Transverse colon (tissue), 4 donors: ENCODE measurements around the gene APBB1. TPM values are rescaled to one million over a fixed set of nuclear protein-coding genes. Genes with fewer than 3 reads are reported as not detected.

Source experiments
- DNase-seq: peaks from one replicate; pipeline ENCODE4 v3.0.0-alpha.2; 2019
- H3K27ac ChIP-seq, 4 donors: fragments of 200-600 bp; sonication (generic); 2 replicates each; pipeline ENCODE4 v1.5.1; 2016 to 2018; ENCODE audit warnings: inconsistent platforms in 4 of 4
- H3K27me3 ChIP-seq: fragments of 200-600 bp; sonication (generic); 2 replicates; pipeline ENCODE4 v1.5.1; 2017; ENCODE audit warnings: inconsistent platforms
- H3K36me3 ChIP-seq, 4 donors: fragments of 200-600 bp; sonication (generic); 2 replicates each; pipeline ENCODE4 v1.5.1; 2017 to 2019; ENCODE audit warnings: inconsistent platforms in 4 of 4
- H3K4me1 ChIP-seq, 4 donors: fragments of 200-600 bp; sonication (generic); 2 replicates each; pipeline ENCODE4 v1.5.1; 2017 to 2020; ENCODE audit warnings: inconsistent platforms in 4 of 4
- H3K4me3 ChIP-seq, 4 donors: fragments of 200-600 bp; sonication (generic); 1 replicate in 1 of 4; 2 replicates in 3 of 4; pipeline versions ENCODE4 v1.5.1 to v1.6.1; 2017 to 2019; ENCODE audit warnings: inconsistent platforms in 4 of 4
- H3K9me3 ChIP-seq, 2 donors: fragments of 200-600 bp; sonication (generic); 2 replicates each; pipeline ENCODE4 v1.5.1; 2017 to 2019; ENCODE audit warnings: inconsistent platforms in 2 of 2
- CTCF ChIP-seq, 5 experiments: fragments of 200-600 bp in 3 of 5; fragments of 450-650 bp in 2 of 5; sonication (generic) in 3 of 5; IDR thresholded peaks; 1 replicate in 2 of 5; 2 replicates in 3 of 5; pipeline ENCODE4 v1.5.1; 2016 to 2017; ENCODE audit warnings: antibody characterized with exemption in 5 of 5, inconsistent platforms in 3 of 5, mild to moderate bottlenecking in 2 of 5, moderate library complexity in 1 of 5
- EP300 ChIP-seq: sonication (generic); formaldehyde crosslinking; IDR thresholded peaks from one replicate; pipeline ENCODE4 v1.6.1; 2017; ENCODE audit warnings: antibody characterized with exemption, low read depth
- POLR2A ChIP-seq: fragments of 450-650 bp; IDR thresholded peaks from one replicate; pipeline ENCODE4 v1.6.1; 2016; ENCODE audit warnings: antibody characterized with exemption, mild to moderate bottlenecking, moderate library complexity
- POLR2AphosphoS5 ChIP-seq, 3 donors: sonication (generic); formaldehyde crosslinking; IDR thresholded peaks; one replicate each; pipeline ENCODE4 v1.6.1; 2016; ENCODE audit warnings: antibody characterized with exemption in 3 of 3
- WGBS, 2 donors: methylation state at CpG; one replicate each; pipeline ENCODE4 v1.1.5; 2018; ENCODE audit warnings: low coverage in 1 of 2; 5-methylcytosine and 5-hydroxymethylcytosine counted together
- in situ Hi-C, 4 donors: fragments of 200-750 bp; cut with MboI; loops; one replicate each; pipeline versions ENCODE4 v1.15.0 to v1.15.1; 2017; ENCODE audit warnings: low sequenced_read_pairs in 3 of 4, low pct_ligation_motif_present in 1 of 4, low pct_unique_long_range_greater_than_20kb in 1 of 4
- intact Hi-C: fragments of 100-400 bp; cut with DNase I; formaldehyde crosslinking; loops from one replicate; pipeline ENCODE4 v1.15.1; 2023; ENCODE audit warnings: low total_unique reads
- total RNA-seq, 4 donors: library from RNA; depleted of rRNA; stranded (reverse); fragments of >200 nt; gene quantifications; one replicate each; pipeline ENCODE4 v1.1.0, GENCODE V29; 2016

Gene APBB1
- total RNA-seq, 4 donors from 2014 or later, result 9.0 to 18.3 (median 12.0) TPM

DNA sequence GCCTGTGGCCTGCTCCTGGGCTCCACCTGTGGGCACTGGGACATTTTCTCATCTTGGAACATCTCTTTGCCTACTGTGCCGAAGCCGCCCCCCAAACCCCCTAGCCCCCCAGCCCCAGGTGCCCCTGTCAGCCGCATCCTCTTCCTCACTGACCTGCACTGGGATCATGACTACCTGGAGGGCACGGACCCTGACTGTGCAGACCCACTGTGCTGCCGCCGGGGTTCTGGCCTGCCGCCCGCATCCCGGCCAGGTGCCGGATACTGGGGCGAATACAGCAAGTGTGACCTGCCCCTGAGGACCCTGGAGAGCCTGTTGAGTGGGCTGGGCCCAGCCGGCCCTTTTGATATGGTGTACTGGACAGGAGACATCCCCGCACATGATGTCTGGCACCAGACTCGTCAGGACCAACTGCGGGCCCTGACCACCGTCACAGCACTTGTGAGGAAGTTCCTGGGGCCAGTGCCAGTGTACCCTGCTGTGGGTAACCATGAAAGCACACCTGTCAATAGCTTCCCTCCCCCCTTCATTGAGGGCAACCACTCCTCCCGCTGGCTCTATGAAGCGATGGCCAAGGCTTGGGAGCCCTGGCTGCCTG is 27.3 kb downstream of the APBB1 start:
- peak overlapping the region in 2 of 4 donors; percentile 85 to 94 for H3K4me3 ChIP-seq
- no peaks in the 10 kb centered on the region for H3K27me3 ChIP-seq
- in situ Hi-C loops (no loop called here), intact Hi-C loops (no loop called here)
- 97% methylated on average over 8 of the region's 18 CpGs; no CpG with 5 or more reads in 1 of the 2 donors for WGBS, 2 donors
- TF ChIP-seq POLR2AphosphoS5 (IDR thresholded peaks at IDR 0.05) (no peak), CTCF (IDR thresholded peaks at IDR 0.05) (no peak), EP300 (no peak), POLR2A (no peak)
- H3K9me3 ChIP-seq, result no peaks in the 10 kb centered on the region
- peaks cover 6 to 39% (median 23%) of the 10 kb centered on the region in 4 donors for H3K4me1 ChIP-seq
- no peaks in the 10 kb centered on the region for H3K36me3 ChIP-seq
- H3K27ac ChIP-seq, result no peak overlapping the region
- no peak for DNase-seq

DNA sequence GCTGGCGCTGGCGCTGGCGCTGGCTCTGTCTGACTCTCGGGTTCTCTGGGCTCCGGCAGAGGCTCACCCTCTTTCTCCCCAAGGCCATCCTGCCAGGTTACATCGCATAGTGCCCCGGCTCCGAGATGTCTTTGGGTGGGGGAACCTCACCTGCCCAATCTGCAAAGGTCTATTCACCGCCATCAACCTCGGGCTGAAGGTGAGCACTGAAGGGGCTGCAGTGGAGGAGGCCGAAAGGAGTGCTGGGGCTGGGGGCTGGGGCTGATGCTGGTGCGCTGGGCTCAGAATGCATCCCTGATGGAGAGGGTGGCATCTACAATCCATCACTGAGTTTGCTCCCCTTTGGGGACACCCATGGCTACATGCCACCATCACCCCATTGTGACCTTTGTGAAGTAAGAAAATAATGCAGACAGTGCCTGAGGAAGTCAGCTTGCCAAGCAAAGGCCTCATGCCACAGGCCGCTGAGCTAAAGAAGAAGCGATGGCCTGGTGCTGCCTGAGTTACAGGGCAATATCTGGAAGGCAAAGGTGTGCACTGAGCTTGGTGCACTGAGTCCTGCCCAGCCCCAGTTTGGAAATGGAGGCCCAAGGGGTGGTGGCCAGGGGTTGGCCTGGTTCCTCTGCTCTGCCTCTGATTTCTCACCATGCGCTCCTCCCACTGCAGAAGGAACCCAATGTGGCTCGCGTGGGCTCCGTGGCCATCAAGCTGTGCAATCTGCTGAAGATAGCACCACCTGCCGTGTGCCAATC is 28.0 kb downstream of the APBB1 start:
- in situ Hi-C loops, result no loop called here
- no peak for DNase-seq
- TF ChIP-seq POLR2A (no peak), CTCF (IDR thresholded peaks at IDR 0.05) (no peak), EP300 (no peak), POLR2AphosphoS5 (IDR thresholded peaks at IDR 0.05) (no peak)

GRCh38 chr11:6389905-6390717 is 28.8 kb downstream of the APBB1 start, which contains the start of gene SMPD1:
SMPD1 (plus strand) TSS chr11:6390474; CDS start chr11:6390599, 125 bp downstream.
- in situ Hi-C loops (loop anchor here in 3 of 4 donors (10.0 kb wide), 4 partner anchors 55 to 295 kb away; partner anchors contain the start of genes HPX (in 1 of the 3), ILK (in 1 of the 3), MRPL17 (in 1 of the 3) and RRP8 (in 1 of the 3)), intact Hi-C loops (no loop called here)
- H3K9me3 ChIP-seq, result no peaks in the 10 kb centered on the region
- H3K27me3 ChIP-seq, result no peaks in the 10 kb centered on the region
- TF ChIP-seq EP300 (no peak), POLR2A (peak; percentile 78), POLR2AphosphoS5 (IDR thresholded peaks at IDR 0.05) (peak; percentile 75 to 85 (median 79)), CTCF (IDR thresholded peaks at IDR 0.05) (no peak)
- peak within 1 kb of the TSS; percentile 61 to 94 (median 82) for H3K4me3 ChIP-seq
- peak; percentile 96 for DNase-seq
- 0% methylated on average over 52 of the region's 63 CpGs; no CpG with 5 or more reads in 1 of the 2 donors for WGBS, 2 donors
- no peaks in the 10 kb centered on the region for H3K36me3 ChIP-seq
- H3K4me1 ChIP-seq, result peaks cover 6 to 39% (median 23%) of the 10 kb centered on the region in 4 donors
- H3K27ac ChIP-seq, result peak within 1 kb of the TSS; percentile 85 to 96 (median 93)

More for the DNA sequence above, 28.0 kb downstream of the APBB1 start:
- intact Hi-C loops, result no loop called here
- no peaks in the 10 kb centered on the region for H3K36me3 ChIP-seq
- H3K9me3 ChIP-seq, result no peaks in the 10 kb centered on the region
- WGBS, 2 donors, result 41% methylated on average over 17 of the region's 19 CpGs; no CpG with 5 or more reads in 1 of the 2 donors
- peak overlapping the region; percentile 61 to 94 (median 82) for H3K4me3 ChIP-seq
- H3K27me3 ChIP-seq, result no peaks in the 10 kb centered on the region
- H3K4me1 ChIP-seq, result peaks cover 6 to 39% (median 23%) of the 10 kb centered on the region in 4 donors
- peak overlapping the region; percentile 85 to 96 (median 93) for H3K27ac ChIP-seq
